ENCODE results near the gene AMH. TPM values are rescaled to one million over a fixed set of nuclear protein-coding genes. Genes with fewer than 3 reads are reported as not detected.
A peak's percentile ranks its signal among the peaks of the same experiment; 100 is the strongest.

AMH gene
- total RNA-seq, 2 donors from 2014 or later: 4.6 to 10.0 TPM

- Mint-ChIP-seq H3K27ac (peak overlapping the region; percentile 2), H3K9me3 (no peaks in the 10 kb centered on the region), H3K27me3 (ENCODE audit: low read depth) (peaks cover 19% of the 10 kb centered on the region), H3K36me3 (ENCODE audit: insufficient read depth in 2 of 2) (peaks cover 3 to 4% of the 10 kb centered on the region in 2 donors), H3K4me1 (ENCODE audit: low read depth) (peaks cover 20% of the 10 kb centered on the region), H3K4me3 (no peak overlapping the region)
- ATAC-seq (replicated peaks in 1 of 2) (no peak), DNase-seq (no peak)
These were observed 38.6 kb downstream of the AMH start for GRCh38 chr19:2287585-2288337.

DNA sequence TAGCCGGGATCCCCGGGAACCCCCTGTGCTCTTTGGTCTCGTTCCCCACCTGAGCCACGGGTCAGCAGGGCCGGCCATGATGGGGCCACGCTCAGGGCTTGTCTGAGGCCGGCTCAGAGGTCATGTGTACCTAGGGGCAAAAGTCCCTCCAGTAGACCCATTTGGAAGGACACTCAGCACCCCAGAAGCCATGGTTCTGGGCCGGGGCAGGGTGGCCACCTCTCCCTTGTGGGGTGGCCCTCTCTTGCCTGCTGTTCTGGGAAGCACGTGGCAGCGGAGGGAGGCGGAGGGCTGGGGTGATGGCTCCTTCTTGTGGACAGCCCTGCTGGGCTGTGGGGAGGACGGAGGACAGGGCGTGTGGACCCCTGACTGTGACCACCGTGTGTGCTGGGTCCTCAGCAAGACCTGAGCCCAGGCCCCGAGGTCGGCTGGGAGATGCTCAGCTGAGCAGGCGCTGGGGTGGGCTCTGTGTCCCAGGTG lies 39.3 kb downstream of the AMH start:
- Mint-ChIP-seq H3K27me3 (ENCODE audit: low read depth) (peaks cover 16% of the 10 kb centered on the region), H3K27ac (peak overlapping the region; percentile 78), H3K4me1 (ENCODE audit: low read depth) (peaks cover 15% of the 10 kb centered on the region), H3K36me3 (ENCODE audit: insufficient read depth in 2 of 2) (peaks cover 3 to 4% of the 10 kb centered on the region in 2 donors), H3K9me3 (no peaks in the 10 kb centered on the region), H3K4me3 (peak overlapping the region; percentile 89 to 94)
- DNase-seq: no peak
- no peak for ATAC-seq (replicated peaks in 1 of 2)

DNA sequence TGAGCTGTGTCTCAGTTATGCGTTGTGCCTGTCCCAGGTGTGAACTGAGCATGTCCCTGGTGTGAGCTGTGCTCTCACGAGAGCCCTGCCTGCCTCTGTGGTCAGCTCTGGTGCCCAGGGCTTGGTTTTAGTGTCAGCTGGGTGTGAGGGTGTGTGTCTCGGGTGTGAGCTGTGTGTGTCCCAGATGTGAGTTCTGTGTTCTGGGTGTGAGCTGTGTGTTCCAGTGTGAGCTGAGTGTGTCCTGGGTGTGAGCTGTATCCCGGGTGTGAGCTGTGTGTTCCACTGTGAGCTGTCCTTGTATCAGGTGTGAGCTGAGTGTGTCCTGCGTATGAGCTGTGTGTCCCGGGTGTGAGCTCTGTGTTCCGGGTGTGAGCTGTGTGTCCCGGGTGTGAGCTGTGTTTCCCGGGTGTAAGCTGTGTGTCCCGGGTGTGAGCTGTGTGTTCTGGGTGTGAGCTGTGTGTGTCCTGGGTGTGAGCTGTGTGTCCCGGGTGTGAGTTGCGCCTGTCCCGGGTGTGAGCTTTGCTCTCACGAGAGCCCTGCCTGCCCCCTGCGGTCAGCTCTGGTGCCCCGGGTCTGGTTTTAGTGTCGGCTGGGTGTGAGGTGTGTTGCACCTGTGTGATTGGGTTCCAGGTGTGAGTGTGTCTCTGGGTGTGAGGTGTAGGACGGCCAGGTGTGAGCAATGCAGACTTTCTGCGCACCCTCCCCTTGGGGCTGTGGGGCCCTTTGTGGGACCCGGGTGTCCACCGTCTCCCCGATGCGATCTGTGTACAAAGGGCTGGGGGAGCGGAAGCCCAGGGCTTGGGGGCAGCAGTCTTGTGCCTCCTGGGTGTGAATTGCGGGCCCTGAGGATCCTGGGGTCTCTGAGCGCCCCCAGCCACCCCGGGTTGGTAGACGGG lies 39.9 kb downstream of the AMH start:
- ATAC-seq (replicated peaks in 1 of 2): peak; percentile 18 to 27
- H3K27ac Mint-ChIP-seq: peak overlapping the region; percentile 78

DNA sequence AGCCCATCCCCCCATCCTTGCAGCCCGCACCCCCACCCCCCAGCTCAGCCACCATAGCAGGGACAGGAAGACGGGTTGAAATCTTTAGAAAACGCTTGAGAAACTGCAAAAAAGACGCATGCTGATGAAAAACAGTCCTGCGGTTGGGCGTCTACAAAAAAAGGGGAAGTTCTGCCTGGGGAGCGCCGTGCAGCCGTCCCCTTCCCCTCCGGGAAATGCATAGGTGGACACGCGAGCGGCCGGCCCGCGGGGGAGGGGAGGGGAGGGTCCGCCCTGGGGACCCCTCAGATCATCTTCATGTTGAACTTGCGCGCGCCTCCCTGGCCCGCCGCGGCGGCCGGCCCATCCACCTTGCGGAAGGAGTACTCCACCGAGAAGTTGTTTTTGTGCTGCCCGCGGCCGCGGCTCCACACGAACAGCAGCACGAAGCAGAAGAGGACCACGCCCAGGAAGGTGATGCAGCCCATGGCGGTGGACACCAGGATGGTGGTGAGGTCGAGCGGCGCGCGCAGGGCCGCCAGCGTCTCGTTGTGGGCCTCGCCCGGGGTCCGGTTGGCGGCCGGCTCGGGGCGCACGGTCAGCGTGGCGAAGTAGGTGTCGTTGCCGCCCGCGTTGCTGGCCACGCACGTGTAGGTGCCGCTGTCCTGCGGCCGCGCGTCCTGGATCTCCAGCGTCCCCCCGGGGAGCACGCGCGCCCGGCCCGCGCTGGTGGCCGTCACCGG lies 40.8 kb downstream of the AMH start:
- peak overlapping the region; percentile 89 to 94 for H3K4me3 Mint-ChIP-seq
- H3K27ac Mint-ChIP-seq: peak overlapping the region; percentile 69

More for the DNA sequence above, 39.9 kb downstream of the AMH start:
- Mint-ChIP-seq H3K9me3 (no peaks in the 10 kb centered on the region), H3K4me1 (ENCODE audit: low read depth) (peaks cover 15% of the 10 kb centered on the region), H3K4me3 (peak overlapping the region; percentile 89 to 94), H3K36me3 (ENCODE audit: insufficient read depth in 2 of 2) (peaks cover 3 to 4% of the 10 kb centered on the region in 2 donors), H3K27me3 (ENCODE audit: low read depth) (peaks cover 16% of the 10 kb centered on the region)
- DNase-seq: no peak

DNA sequence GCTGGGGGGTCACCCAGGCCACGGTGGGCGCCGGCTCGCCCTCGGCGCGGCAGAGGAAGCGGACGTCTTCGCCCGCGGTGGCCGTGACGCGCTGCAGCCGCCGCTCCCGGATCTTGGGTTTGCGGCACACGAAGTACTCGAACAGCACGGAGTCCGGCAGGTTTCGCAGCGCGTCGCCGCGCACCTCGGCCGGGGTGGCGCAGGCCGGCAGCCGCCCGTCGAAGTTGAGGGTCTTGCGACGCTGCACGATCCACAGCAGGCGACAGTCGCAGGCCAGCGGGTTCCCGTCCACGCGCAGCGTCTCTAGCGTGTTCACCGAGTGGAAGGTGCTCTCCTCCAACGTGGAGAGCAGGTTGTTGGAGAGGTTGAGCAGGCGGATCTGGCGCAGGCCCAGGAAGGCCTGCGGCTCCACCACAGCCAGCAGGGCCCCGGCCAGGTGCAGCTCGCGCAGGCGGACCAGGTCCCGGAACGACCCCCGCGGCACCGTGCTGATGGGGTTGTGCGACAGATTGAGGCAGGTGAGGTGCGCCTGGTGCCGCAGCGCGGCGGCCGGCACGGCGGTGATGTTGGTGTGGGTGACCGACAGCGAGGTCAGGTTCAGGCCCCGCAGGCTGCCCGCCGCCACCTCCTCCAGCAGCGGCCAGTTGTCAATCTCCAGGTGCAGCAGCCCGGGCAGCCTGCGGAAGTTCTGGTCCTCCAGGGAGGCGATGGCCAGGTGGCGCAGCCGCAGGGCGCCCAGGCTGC lies 41.5 kb downstream of the AMH start:
- Mint-ChIP-seq H3K9me3 (no peaks in the 10 kb centered on the region), H3K27ac (no peak overlapping the region), H3K36me3 (ENCODE audit: insufficient read depth in 2 of 2) (peaks cover 3 to 4% of the 10 kb centered on the region in 2 donors), H3K4me3 (peak overlapping the region; percentile 80 to 81), H3K4me1 (ENCODE audit: low read depth) (peaks cover 15% of the 10 kb centered on the region), H3K27me3 (ENCODE audit: low read depth) (peaks cover 16% of the 10 kb centered on the region)
- ATAC-seq (replicated peaks in 1 of 2): peak; percentile 9 to 38
- DNase-seq: peak in 1 of 2 donors; percentile 48

More for the DNA sequence above, 40.8 kb downstream of the AMH start:
- peak; percentile 69 to 74 for ATAC-seq (replicated peaks in 1 of 2)
- Mint-ChIP-seq H3K4me1 (ENCODE audit: low read depth) (peaks cover 15% of the 10 kb centered on the region), H3K27me3 (ENCODE audit: low read depth) (peaks cover 16% of the 10 kb centered on the region), H3K36me3 (ENCODE audit: insufficient read depth in 2 of 2) (peaks cover 3 to 4% of the 10 kb centered on the region in 2 donors), H3K9me3 (no peaks in the 10 kb centered on the region)
- DNase-seq: peak; percentile 70 to 73

DNA sequence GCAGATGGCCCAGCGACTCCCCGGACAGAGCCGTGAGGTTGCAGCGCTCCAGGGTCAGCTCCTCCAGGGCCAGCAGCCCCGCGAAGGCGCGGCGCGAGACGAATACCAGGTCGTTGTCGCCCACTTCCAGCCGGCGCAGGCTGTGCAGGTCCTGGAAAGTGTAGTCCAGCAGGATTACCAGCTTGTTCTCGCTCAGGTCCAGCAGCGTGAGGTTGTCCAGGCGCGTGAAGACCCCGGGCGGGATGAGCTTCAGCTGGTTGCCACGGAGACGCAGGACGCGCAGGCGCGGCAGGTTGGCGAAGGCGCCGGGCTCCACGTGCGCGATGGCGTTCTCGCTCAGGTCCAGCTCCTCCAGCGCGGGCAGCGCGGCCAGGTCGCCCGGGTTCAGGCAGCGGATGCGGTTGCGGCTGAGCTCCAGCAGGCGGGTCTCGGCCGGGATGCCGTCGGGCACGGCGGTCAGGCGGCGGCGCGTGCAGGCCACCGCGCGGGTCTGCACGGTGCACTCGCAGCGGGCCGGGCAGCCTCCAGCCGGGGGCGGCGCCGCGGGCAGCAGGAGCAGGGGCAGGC lies 42.1 kb downstream of the AMH start:
- H3K36me3 Mint-ChIP-seq (ENCODE audit: insufficient read depth in 2 of 2): peaks cover 3 to 4% of the 10 kb centered on the region in 2 donors
- ATAC-seq (replicated peaks in 1 of 2): no peak
- no peaks in the 10 kb centered on the region for H3K9me3 Mint-ChIP-seq
- no peak overlapping the region for H3K27ac Mint-ChIP-seq
- peak overlapping the region; percentile 80 to 81 for H3K4me3 Mint-ChIP-seq
- peaks cover 15% of the 10 kb centered on the region for H3K4me1 Mint-ChIP-seq (ENCODE audit: low read depth)
- H3K27me3 Mint-ChIP-seq (ENCODE audit: low read depth): peaks cover 16% of the 10 kb centered on the region
- DNase-seq: no peak

- H3K4me3 Mint-ChIP-seq: no peak overlapping the region
These were observed 45.7 kb downstream of the AMH start for GRCh38 chr19:2294687-2295335.

DNA sequence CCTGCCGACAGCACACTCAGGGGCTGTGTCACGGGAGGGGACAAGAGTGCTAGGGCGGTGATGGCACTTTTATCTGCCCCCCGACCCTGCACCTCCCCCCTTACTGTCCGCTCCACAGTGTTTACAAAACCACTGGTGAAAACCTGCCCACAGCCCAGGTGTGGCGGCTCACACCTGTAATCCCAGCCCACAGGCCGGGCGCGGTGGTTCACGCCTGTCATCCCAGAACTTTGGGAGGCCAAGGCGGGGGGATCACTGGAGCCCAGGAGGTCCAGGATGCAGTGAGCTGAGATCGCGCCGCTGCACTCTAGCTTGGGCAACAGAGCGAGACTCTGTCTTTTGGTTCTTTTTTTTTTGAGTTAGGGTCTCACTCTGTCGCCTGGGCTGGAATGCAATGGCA lies 47.0 kb downstream of the AMH start:
- no peak overlapping the region for H3K4me3 Mint-ChIP-seq
- H3K36me3 Mint-ChIP-seq (ENCODE audit: insufficient read depth in 2 of 2): no peaks in the 10 kb centered on the region
- DNase-seq (no peak), ATAC-seq (replicated peaks in 1 of 2) (no peak)
- H3K27me3 Mint-ChIP-seq (ENCODE audit: low read depth): peaks cover 1% of the 10 kb centered on the region
- H3K9me3 Mint-ChIP-seq: no peaks in the 10 kb centered on the region
- no peak overlapping the region for H3K27ac Mint-ChIP-seq
- H3K4me1 Mint-ChIP-seq (ENCODE audit: low read depth): no peaks in the 10 kb centered on the region

More at GRCh38 chr19:2294687-2295335, 45.7 kb downstream of the AMH start:
- Mint-ChIP-seq H3K4me1 (ENCODE audit: low read depth) (peaks cover 2% of the 10 kb centered on the region), H3K27me3 (ENCODE audit: low read depth) (no peaks in the 10 kb centered on the region), H3K36me3 (ENCODE audit: insufficient read depth in 2 of 2) (peaks cover 0 to 2% of the 10 kb centered on the region in 2 donors), H3K27ac (no peak overlapping the region), H3K9me3 (no peaks in the 10 kb centered on the region)
- DNase-seq (no peak), ATAC-seq (replicated peaks in 1 of 2) (no peak)

- DNase-seq (no peak), ATAC-seq (replicated peaks in 1 of 2) (no peak)
- Mint-ChIP-seq H3K36me3 (ENCODE audit: insufficient read depth in 2 of 2) (no peaks in the 10 kb centered on the region), H3K4me1 (ENCODE audit: low read depth) (peaks cover 7% of the 10 kb centered on the region), H3K27me3 (ENCODE audit: low read depth) (peaks cover 35% of the 10 kb centered on the region), H3K9me3 (no peaks in the 10 kb centered on the region), H3K27ac (no peak overlapping the region), H3K4me3 (no peak overlapping the region)
These were observed 51.4 kb downstream of the AMH start for GRCh38 chr19:2300533-2300932.

All from activated T-cell treated with anti-CD3 and anti-CD28 coated beads, Interleukin-2, amount 50 U/mL, for 72 hours (primary cell).